Activated CD4-positive, alpha-beta T cell treated with anti-CD3 and anti-CD28 coated beads, Interleukin-2, Interleukin-6, amounts not matched to agents 100 ng/mL and 50 ng/mL, durations not matched to agents 16 hours and 8 hours (primary cell): Measurements from ENCODE around the gene PLSCR4.
"Not testable (repeated sequence)": the region's sequence is repeated elsewhere in the genome, so short reads cannot be mapped to it uniquely, and the experiment has no call there.

Experiments used
- DNase-seq: peaks from one replicate; pipeline ENCODE4 v3.0.0-alpha.2; 2020

The PLSCR4 gene

GRCh38 chr3:146246526-146246925 lies 4.4 kb downstream of the PLSCR4 start:
- no peak for DNase-seq

DNA sequence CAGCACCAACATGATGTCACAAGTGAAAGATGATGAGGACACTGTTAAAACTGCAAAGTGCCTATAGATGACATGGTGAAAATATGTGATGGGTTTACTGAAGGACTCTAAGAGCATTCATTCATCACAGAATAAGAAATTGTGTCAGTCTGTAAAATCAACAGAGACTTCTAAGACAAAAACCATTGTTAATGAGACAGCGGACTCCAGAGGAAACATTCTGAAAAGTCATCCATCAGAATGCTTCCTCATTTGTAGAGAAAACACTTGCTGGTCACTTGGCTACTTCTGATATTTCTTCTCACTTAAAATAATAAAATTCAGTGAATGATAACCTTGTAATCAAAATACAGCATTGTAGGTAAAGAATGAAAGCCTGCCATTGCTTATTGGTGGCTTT lies 7.3 kb downstream of the PLSCR4 start:
- no peak for DNase-seq

- DNase-seq, result no peak
These were observed 9.2 kb downstream of the PLSCR4 start for GRCh38 chr3:146241523-146242240.

GRCh38 chr3:146233487-146233886 lies 17.4 kb downstream of the PLSCR4 start:
- DNase-seq, result no peak

DNA sequence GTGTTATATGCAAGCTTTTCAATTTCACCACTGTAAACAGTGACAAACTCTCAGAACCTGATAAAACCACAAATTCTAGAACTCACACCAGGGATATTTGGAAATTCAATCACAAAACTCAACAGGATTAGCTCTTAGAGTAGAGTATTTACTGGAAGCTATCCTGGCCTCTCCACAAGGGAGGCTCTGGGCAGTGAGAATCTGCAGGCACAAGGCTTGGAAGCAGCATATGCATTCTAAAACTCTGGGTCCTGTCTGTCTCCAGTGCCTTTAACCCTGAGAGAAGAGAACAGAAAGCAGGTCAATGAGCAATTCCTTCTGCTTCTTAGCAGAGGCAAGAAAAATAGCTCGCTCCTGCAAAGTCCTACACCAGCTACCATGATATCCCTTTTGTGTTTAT lies 23.4 kb downstream of the PLSCR4 start:
- DNase-seq, result no peak

GRCh38 chr3:146226881-146227280 lies 24.0 kb downstream of the PLSCR4 start:
- no peak for DNase-seq

DNA sequence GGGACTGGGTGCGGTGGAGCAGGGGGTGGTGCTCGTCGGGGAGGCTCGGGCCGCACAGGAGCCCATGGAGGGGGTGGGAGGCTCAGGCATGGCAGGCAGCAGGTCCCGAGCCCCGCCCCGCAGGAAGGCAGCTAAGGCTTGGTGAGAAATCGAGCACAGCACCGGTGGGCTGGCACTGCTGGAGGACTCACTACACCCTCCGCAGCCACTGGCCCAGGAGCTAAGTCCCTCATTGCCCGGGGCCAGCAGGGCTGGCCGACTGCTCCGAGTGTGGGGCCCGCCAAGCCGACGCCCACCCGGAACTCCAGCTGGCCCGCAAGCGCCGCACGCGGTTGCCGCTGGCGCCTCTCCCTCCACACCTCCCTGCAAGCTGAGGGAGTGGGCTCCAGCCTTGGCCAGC lies 25.4 kb downstream of the PLSCR4 start:
- DNase-seq, result not testable (repeated sequence)

- DNase-seq, result no peak
These were observed 27.2 kb downstream of the PLSCR4 start for GRCh38 chr3:146223401-146224373.

DNA sequence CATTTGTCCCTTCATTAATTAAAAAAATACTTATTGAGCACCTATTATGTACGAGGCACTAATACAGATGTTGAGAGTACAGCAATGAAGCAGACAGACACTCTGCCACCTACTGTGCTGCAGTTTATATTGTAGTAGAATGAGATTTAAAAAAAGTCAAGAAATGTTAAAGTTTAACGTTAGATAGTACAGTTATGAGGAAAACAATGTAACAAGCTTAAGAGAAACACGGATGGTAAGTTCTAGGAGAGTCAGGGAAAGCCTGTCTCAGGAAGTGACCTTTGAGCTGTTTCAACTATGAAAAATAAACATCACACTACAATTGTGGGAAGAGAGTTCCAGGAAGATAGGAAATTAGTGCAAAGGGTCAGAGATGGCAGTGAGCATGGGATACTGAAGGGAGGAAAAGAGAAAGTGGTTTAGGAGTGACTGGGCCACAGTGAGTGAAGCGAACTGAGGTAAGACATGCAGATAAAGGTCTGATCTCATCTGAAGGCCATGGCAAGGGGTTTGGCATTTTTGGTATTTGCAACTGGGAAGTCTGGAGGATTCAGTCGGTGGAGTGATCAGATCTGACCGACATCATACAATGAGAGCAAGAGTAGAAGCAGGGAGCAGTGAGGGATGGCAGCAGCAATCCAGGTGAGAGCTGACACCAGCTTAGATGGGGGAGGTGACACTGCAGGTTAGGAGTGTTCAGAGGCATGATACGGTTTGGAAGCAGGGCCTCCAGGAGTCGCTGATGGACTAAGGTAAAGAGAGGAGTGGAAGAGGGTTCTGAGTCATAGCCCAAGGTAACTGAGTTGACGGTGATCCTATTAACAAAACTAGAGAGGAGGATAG lies 28.5 kb downstream of the PLSCR4 start:
- no peak for DNase-seq

DNA sequence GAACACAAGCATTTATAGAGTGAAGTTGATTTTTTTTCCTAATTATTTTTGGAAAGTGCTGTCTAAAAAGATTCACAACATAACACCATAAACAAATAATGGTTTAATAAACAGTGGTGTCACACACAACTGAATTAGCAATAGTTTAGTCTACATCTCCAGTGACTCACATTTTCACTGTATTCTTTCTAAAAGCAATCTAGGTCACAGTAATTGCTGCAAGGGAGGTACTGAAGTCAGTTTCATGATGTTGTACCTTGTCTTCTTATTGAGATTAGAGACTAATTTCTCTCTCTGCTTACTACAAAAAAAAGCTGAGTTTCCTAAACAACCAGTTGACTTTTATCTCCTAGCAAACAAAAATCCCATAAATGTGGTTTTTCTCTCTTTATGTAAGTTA lies 29.6 kb downstream of the PLSCR4 start:
- no peak for DNase-seq

DNA sequence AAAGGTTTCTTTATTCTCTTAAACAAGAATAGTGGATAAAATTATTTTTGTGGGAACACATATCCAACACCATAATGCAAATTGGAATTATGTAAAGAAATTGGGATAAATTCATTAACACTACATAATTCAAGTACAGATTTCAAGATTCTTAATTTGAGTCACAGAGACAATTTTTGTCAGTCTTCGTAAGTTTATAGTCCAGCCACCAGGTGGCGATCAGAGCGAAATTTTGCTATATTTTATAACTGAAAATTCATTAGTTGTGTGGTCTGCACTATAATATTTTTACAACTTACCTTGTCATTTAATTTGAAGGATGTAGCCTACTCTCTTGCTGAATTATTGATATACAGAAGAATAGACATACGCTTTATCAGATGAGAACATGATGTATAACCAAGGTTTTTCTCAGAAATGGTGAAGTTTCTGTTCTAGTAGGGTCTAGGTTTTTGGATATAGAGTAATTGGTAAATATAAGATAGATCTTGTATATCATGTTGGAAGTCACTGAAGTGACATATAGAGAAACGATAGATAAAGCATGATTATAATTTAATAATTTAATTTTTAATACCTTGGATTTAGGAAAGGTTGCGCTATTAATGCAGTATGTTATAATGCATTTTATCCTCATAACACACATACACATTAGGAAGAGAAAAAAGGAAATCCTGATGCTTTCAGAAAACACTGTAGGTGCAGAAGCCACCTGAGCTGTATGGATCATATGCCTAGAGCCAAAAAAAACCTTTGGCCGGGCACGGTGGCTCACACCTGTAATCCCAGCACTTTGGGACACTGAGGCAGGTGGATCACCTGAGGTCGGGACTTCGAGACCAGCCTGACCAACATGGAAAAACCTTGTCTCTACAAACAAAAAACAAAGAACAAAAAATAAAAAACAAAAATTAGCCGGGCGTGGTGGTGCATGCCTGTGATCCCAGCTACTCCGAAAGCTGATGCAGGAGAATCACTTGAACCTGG lies 31.7 kb downstream of the PLSCR4 start:
- DNase-seq, result peak; percentile 39

DNA sequence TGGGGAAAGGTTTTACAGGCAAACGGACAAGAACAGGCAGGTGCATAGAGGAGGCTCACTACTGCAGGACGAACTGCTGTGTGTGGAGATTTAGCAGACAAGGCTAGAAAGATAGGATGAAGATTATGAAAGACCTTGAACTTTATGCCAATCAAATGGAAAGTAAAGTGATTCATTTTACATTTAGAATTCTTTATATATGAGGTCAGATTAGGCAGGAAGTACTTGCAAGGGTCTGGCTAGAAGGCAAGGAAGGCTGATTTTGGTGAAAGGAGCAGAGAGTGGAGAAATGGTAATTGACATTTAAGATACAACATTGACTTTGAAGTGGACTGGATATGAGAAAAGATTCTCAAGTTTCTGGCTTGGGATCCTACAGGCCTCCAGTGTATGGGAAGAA lies 33.6 kb downstream of the PLSCR4 start:
- DNase-seq, result no peak

GRCh38 chr3:146214493-146214892 lies 36.4 kb downstream of the PLSCR4 start:
- DNase-seq, result no peak

GRCh38 chr3:146209371-146209770 lies 41.5 kb downstream of the PLSCR4 start:
- DNase-seq, result no peak

- DNase-seq, result no peak
These were observed 47.1 kb downstream of the PLSCR4 start for GRCh38 chr3:146203776-146204175.

DNA sequence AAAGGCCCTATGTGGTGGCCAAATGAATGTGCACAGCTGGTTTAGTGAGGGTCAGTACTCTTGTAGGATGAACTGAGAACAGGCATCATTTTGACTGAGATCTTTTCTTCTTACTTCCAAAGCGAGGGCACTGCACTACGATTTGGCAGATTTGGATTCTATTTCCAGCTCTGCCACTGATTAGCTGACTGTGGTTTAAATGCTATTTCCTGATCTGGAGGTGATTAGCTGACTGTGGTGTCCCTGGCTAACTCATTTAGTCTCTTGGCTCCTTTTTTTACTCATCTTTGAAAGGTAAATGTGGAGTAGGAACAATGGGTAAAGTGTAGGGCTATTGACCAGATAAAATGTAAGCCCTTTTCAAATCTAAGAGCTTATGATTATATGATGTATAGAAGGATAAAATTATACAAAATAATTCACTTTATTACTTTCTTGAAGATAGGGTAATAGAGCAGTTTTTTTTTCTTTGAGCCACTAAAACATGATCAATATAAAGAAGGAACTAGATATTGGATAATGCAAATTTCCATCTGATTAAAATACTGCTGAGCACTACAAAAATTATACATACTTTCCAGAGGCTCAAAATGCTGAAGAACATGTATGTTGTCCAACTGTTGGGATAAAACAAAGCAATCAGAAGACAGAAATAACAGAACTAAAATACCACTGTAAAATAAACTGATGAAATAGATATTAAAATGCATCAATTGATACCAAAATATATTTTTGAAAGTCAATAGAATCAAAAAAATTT lies 50.3 kb downstream of the PLSCR4 start:
- no peak for DNase-seq

DNA sequence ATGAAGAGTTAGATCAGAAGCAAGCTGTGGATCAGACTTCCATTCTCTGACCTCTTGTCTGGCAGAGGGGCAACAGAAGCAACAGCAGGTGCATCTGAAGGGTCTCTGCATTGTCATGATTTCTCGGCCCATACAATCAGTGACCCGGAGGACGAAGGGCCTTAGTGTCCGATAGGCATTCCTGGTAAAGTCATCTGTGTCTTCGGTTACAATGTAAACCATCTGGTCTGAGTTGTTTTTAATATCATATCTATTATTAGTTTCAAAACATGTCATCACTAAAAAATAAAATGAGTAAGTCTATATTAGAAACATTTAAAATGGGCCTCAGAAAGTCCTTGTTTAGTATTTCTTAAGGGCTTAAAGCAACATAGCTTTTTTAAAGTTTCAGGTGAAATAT lies 51.1 kb downstream of the PLSCR4 start:
- DNase-seq, result no peak

GRCh38 chr3:146196789-146197188 lies 54.1 kb downstream of the PLSCR4 start:
- DNase-seq, result no peak

DNA sequence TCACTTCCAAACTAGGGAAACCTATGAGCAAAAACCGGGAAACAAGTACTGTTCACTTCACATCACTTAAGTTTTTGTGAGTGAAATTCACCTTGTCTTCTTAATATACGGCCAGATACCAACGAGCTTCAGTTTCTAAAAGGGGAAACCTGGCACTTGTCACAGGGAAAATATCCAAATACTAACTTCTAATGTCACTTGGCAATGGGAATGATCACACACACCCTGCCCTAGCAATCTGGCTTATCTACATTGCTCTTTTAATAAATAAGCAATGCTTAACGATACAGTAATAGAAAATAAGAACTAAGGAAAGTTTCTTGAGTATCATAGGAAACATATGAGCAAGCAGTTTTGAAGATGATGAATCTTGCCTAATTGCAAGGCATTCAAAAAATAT lies 55.3 kb downstream of the PLSCR4 start:
- DNase-seq, result no peak

DNA sequence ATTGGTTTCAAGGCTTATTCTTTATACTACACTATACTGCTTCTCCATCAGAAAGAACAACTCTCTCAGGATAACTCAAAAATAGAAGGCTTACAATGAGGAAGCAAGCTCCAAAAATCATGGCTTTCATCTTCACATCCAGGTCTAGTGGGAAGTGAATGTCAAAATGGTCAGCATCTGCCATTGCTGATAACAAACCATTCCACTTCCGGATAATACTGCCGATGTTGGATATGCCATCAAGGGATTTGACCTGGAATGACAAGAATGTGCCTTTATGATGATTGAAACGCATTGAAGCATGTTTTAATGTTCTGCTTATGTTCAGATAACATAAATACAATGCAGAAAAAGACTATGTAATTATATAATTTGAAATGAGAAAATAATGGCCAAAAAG lies 55.9 kb downstream of the PLSCR4 start:
- DNase-seq, result no peak

GRCh38 chr3:146191051-146191450 lies 59.9 kb downstream of the PLSCR4 start:
- no peak for DNase-seq
